ENCODE measurements around the gene TPM4.

- TF ChIP-seq CTCF (IDR thresholded peaks at IDR 0.05; ENCODE audit: poor library complexity, severe bottlenecking) (no peak), RAD21 (conservative IDR thresholded peaks at IDR 0.05) (no peak), SMC3 (conservative IDR thresholded peaks at IDR 0.05; ENCODE audit: poor library complexity) (no peak), EP300 (conservative IDR thresholded peaks at IDR 0.05; ENCODE audit: poor library complexity, severe bottlenecking) (no peak)
These were observed 38.7 kb upstream of the TPM4 start for GRCh38 chr19:16037424-16038195.
